Upper lobe of left lung (tissue), 6 donors: ENCODE results near the gene FAM227A. TPM values are rescaled to one million over a fixed set of nuclear protein-coding genes. Genes with fewer than 3 reads are reported as not detected.

Experiments
- ATAC-seq, 2 donors: fragments of 200-7000 bp; cut with Tn5 transposase; one replicate each; pipeline ENCODE4 v1.9.1; 2022; ENCODE audit warnings: mild to moderate bottlenecking in 2 of 2, moderate library complexity in 2 of 2; ENCODE audit not compliant: low FRiP score in 2 of 2
- DNase-seq, 2 donors: peaks; one replicate each; pipeline ENCODE4 v3.0.0-alpha.2; 2019 to 2020
- H3K27ac ChIP-seq, 4 donors: fragments of 200-600 bp; sonication (generic); one replicate each; pipeline ENCODE4 v1.5.1; 2016 to 2019
- H3K27me3 ChIP-seq, 4 donors: fragments of 200-600 bp; sonication (generic); one replicate each; pipeline ENCODE4 v1.5.1; 2017 to 2019
- H3K36me3 ChIP-seq, 4 donors: fragments of 200-600 bp; sonication (generic); one replicate each; pipeline ENCODE4 v1.5.1; 2016 to 2019
- H3K4me1 ChIP-seq, 4 donors: fragments of 200-600 bp; sonication (generic); one replicate each; pipeline ENCODE4 v1.5.1; 2018 to 2019
- H3K4me3 ChIP-seq, 4 donors: fragments of 200-600 bp; sonication (generic); one replicate each; pipeline ENCODE4 v1.5.1; 2017 to 2019; ENCODE audit warnings: mild to moderate bottlenecking in 2 of 4, moderate library complexity in 1 of 4
- H3K9me3 ChIP-seq, 4 donors: fragments of 200-600 bp; sonication (generic); one replicate each; pipeline ENCODE4 v1.5.1; 2018 to 2019
- EP300 ChIP-seq, 4 donors: sonication (generic); formaldehyde crosslinking; IDR thresholded peaks; one replicate each; pipeline ENCODE4 v1.5.1; 2017; ENCODE audit warnings: antibody characterized with exemption in 4 of 4, control low read depth in 2 of 4
- POLR2A ChIP-seq, 4 donors: fragments of 450-650 bp; IDR thresholded peaks; one replicate each; pipeline ENCODE4 v1.5.1; 2016 to 2017; ENCODE audit warnings: antibody characterized with exemption in 4 of 4, mild to moderate bottlenecking in 2 of 4
- POLR2AphosphoS5 ChIP-seq, 2 donors: sonication (generic); formaldehyde crosslinking; IDR thresholded peaks; one replicate each; pipeline ENCODE4 v1.5.1; 2017; ENCODE audit warnings: antibody characterized with exemption in 2 of 2
- WGBS, 2 donors: methylation state at CpG; one replicate each; pipeline ENCODE4 v1.1.5; 2017 to 2018; 5-methylcytosine and 5-hydroxymethylcytosine counted together
- total RNA-seq, 6 donors: library from RNA; depleted of rRNA in 4 of 6; stranded (reverse); fragments of >200 nt in 4 of 6; gene quantifications; one replicate each; pipeline versions ENCODE4 v1.1.0 to v1.2.1, GENCODE V29; 2016 to 2021
- TF ChIP-seq, protein P1 (sequence below), 6 experiments: fragments of 450-650 bp in 4 of 6; fragments of 200-600 bp in 2 of 6; sonication (generic) in 2 of 6; IDR thresholded peaks; one replicate each; pipeline ENCODE4 v1.5.1; 2016 to 2019; ENCODE audit warnings: antibody characterized with exemption in 6 of 6
- donor health status: DM: no; HTN: no; CAD: no; lungs with moderate emphysema.
- donor health status: DM: no; HTN: yes; CAD: no; lungs with severe emphysema.

Gene FAM227A
- total RNA-seq, 6 donors from 2014 or later: 0.49 to 21.3 (median 8.3) TPM

DNA sequence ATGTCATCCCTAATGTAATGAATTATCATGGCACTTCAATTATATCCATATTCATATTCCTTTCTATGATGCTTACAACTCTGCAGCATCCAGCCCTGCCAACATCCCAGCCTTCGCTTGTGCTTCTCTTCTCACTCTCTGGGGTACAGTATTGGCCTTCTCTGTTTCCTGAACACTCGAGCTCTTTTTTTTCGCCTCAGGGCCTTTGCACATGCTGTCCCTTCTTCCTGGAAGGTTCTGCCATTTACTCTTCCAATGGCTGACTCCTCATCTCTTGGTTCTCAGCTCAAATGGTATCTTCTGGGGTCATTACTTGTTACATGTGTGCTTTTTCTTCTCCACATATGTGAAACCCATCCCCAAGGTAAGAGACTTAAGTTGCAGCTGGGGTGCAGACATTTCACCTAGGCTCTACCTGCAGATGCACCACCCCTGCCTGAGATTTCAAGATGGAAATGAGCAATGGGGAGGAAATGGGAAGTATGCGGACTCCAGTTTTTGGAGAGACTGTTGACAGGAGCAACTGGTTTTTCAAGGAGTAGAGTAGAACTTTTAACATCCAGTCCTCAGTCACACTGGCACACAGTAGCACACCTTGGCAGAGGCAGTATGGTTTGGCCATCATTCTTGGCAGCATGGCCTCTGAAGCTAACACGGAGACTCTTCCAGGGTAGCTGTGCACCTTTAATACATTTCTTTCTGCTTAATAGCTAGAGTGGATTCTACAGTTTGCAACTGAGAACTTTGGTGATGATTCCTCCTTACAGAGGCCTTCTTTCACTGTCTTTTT, 43.8 kb downstream of the FAM227A start:
- WGBS, 2 donors: 92 to 93% methylated on average over 5 of the region's 5 CpGs
- ATAC-seq: no peak
- Histone ChIP-seq H3K36me3 (no peaks in the 10 kb centered on the region), H3K9me3 (no peaks in the 10 kb centered on the region), H3K27ac (no peak overlapping the region), H3K4me1 (no peaks in the 10 kb centered on the region), H3K4me3 (no peak overlapping the region), H3K27me3 (no peaks in the 10 kb centered on the region)
- TF ChIP-seq, protein P1, sequence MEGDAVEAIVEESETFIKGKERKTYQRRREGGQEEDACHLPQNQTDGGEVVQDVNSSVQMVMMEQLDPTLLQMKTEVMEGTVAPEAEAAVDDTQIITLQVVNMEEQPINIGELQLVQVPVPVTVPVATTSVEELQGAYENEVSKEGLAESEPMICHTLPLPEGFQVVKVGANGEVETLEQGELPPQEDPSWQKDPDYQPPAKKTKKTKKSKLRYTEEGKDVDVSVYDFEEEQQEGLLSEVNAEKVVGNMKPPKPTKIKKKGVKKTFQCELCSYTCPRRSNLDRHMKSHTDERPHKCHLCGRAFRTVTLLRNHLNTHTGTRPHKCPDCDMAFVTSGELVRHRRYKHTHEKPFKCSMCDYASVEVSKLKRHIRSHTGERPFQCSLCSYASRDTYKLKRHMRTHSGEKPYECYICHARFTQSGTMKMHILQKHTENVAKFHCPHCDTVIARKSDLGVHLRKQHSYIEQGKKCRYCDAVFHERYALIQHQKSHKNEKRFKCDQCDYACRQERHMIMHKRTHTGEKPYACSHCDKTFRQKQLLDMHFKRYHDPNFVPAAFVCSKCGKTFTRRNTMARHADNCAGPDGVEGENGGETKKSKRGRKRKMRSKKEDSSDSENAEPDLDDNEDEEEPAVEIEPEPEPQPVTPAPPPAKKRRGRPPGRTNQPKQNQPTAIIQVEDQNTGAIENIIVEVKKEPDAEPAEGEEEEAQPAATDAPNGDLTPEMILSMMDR (IDR thresholded peaks at IDR 0.05): no peak
- TF ChIP-seq POLR2AphosphoS5 (IDR thresholded peaks at IDR 0.05): no peak
- TF ChIP-seq POLR2A (IDR thresholded peaks at IDR 0.05): no peak
- TF ChIP-seq EP300 (IDR thresholded peaks at IDR 0.05): no peak
- no peak for DNase-seq

DNA sequence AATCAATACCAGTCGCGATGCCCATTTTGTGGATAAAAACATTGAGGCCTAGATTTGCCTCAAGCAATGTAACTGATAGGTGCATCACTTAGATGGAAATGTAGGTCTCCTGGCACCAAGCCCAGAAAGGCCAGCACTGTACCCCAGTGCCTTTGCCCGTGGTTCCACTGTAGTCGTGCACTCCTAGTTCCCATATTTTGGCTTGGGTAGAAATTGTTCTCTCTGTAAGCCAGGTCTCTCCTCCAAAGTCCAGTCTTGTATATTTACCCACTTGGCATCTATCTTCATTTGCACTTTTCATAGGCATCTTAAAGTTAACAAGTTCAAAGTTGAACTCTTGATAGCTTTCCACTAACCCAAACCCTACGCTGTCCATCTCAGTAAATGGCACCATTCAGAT, 44.6 kb downstream of the FAM227A start:
- WGBS, 2 donors: 96% methylated on average over 5 of the region's 5 CpGs
- TF ChIP-seq POLR2A (IDR thresholded peaks at IDR 0.05): no peak
- no peak for TF ChIP-seq POLR2AphosphoS5 (IDR thresholded peaks at IDR 0.05)
- TF ChIP-seq EP300 (IDR thresholded peaks at IDR 0.05): no peak
- TF ChIP-seq, protein P1 (IDR thresholded peaks at IDR 0.05): no peak

DNA sequence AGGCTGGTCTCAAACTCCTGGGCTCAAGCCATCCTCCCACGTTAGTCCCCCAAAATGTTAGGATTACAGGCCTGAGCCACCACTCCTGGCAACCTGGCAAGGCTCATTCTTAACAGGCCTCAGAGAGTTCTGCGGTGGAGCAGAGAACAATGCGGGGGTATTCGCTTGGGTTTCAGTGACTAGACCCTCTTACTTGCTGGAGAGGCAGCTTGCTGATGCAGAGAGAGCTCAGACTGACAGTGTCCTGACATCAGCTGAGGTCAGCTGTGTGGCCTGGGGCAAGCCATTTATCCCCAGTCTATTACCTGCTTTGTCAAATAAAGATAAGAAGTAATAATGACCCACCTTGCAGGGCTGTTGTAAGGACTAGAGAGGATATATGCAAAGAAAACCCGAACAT, 46.0 kb downstream of the FAM227A start:
- Histone ChIP-seq H3K4me1 (no peaks in the 10 kb centered on the region), H3K27me3 (no peaks in the 10 kb centered on the region), H3K4me3 (no peak overlapping the region), H3K36me3 (no peaks in the 10 kb centered on the region), H3K27ac (no peak overlapping the region), H3K9me3 (no peaks in the 10 kb centered on the region)
- WGBS, 2 donors: 87 to 93% methylated on average over 5 of the region's 5 CpGs
- TF ChIP-seq, protein P1 (IDR thresholded peaks at IDR 0.05): no peak
- TF ChIP-seq EP300 (IDR thresholded peaks at IDR 0.05) (no peak), POLR2AphosphoS5 (IDR thresholded peaks at IDR 0.05) (no peak), POLR2A (IDR thresholded peaks at IDR 0.05) (no peak)
- ATAC-seq (no peak), DNase-seq (no peak)

More for the DNA sequence above, 44.6 kb downstream of the FAM227A start:
- no peak for ATAC-seq
- DNase-seq: no peak
- H3K9me3 ChIP-seq: no peaks in the 10 kb centered on the region
- H3K27me3 ChIP-seq: no peaks in the 10 kb centered on the region
- H3K4me3 ChIP-seq: no peak overlapping the region
- H3K27ac ChIP-seq: no peak overlapping the region
- no peaks in the 10 kb centered on the region for H3K4me1 ChIP-seq
- H3K36me3 ChIP-seq: no peaks in the 10 kb centered on the region

DNA sequence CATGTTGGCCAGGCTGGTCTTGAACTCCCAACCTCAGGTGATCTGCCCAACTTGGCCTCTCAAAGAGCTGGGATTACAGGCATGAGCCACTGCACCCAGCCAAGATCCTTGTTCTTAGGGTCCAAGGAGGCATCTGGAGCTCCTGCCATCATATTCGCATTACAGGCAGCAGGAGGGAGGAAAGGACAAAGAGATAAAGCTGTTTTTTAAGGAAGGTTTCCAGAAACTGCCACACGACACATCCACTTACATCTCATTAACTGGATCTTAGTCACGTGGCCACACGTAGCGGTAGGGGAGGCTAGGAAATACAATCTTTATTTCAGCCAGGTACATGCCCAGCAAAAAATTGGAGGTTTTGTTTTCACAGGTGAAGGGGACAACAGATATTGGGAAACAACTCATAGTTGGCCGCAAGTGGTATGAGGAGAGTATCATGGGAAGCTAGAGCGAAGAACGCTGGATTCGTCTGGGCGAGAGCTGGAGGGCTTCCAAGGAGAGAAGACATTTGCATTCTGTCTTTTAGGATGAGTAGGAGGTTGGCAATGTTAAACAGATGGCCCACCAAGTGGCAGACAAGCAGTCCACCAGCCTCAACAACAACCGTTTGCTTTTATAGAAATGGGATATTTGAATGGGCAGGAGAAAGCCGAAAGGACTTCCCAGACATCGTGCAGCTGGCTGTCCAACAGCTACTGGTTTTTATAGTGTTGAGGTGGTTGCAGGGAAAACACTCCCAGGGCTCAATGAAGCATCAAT, 47.0 kb downstream of the FAM227A start:
- TF ChIP-seq POLR2A (IDR thresholded peaks at IDR 0.05): no peak
- TF ChIP-seq EP300 (IDR thresholded peaks at IDR 0.05): no peak
- TF ChIP-seq, protein P1 (IDR thresholded peaks at IDR 0.05): no peak
- TF ChIP-seq POLR2AphosphoS5 (IDR thresholded peaks at IDR 0.05): no peak
- Histone ChIP-seq H3K36me3 (no peaks in the 10 kb centered on the region), H3K4me3 (no peak overlapping the region), H3K27ac (no peak overlapping the region), H3K4me1 (no peaks in the 10 kb centered on the region), H3K9me3 (no peaks in the 10 kb centered on the region), H3K27me3 (no peaks in the 10 kb centered on the region)
- ATAC-seq (no peak), DNase-seq (no peak)
- WGBS, 2 donors: 85 to 91% methylated on average over 13 of the region's 13 CpGs
